ENCODE measurements around the gene ZNF205. TPM values are rescaled to one million over a fixed set of nuclear protein-coding genes. Genes with fewer than 3 reads are reported as not detected.
"Not testable (repeated sequence)": the region's sequence is repeated elsewhere in the genome, so short reads cannot be mapped to it uniquely, and the experiment has no call there.

ZNF205 gene
- total and polyA plus RNA-seq, 2 of the 13 experiments (the other 11 are each of a cell fraction or from before 2014, with no cell fraction given), result 5.8 to 10.2 TPM

DNA sequence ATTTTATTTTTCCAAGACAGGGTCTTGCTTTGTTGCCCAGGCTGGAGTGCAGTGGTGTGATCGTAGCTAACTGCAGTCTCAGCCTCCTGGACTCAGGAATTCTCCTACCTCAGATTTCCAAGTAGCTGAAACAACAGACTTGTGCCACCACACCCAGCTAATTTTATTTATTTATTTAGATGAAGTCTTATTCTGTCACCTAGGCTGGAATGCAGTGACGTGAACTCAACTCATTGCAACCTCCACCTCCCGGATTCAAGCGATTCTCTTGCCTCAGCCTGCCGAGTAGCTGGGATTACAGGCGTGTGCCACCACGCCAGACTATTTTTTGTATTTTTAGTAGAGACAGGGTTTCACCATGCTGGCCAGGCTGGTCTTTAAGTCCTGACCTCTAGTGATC lies 56.3 kb downstream of the ZNF205 start:
- H2AFZ ChIP-seq (ENCODE audit: low read length); DNase-seq (ENCODE audit: low spot score); H3K4me2 ChIP-seq (ENCODE audit: low read depth, low read length); H3K4me3 ChIP-seq (replicated peaks in 1 of 3; ENCODE audit: insufficient read depth in 1 of 3, low read depth in 2 of 3, low read length in 3 of 3); BruUV-seq (replicated peaks); ATAC-seq; H3K27ac ChIP-seq (ENCODE audit: extremely low read length, insufficient read depth, low read length); H3K9me3 ChIP-seq (ENCODE audit: low read length); in situ Hi-C loops (cut with HindIII; ENCODE audit: extremely low pct_ligation_motif_present, low pct_unique_long_range_greater_than_20kb); FAIRE-seq; H4K20me1 ChIP-seq (ENCODE audit: insufficient read depth, low read length); H3K36me3 ChIP-seq (replicated peaks in 1 of 2; ENCODE audit: control insufficient read depth in 1 of 2, insufficient read depth in 2 of 2, low read length in 2 of 2); H3K79me2 ChIP-seq (ENCODE audit: insufficient read depth, low read length); intact Hi-C loops (cut with micrococcal nuclease; ENCODE audit: unreplicated experiment); CTCF ChIA-PET (ENCODE audit: low intra/inter-chr PET ratio, low total read pairs); H3K9ac ChIP-seq (ENCODE audit: insufficient read depth, low read depth, low read length): not testable (repeated sequence)
- Histone ChIP-seq H3K4me1 (ENCODE audit: insufficient read depth, low read length) (peaks cover 59% of the 10 kb centered on the region), H3K27me3 (ENCODE audit: control insufficient read depth in 1 of 2, insufficient read depth in 2 of 2, low read length in 2 of 2) (peaks cover 0 to 12% of the 10 kb centered on the region in 2 experiments; a peak in 1 of 5 replicates)
- 0 out of 2 replicates have a peak, but pooled peaks have one; percentile 8 for TF ChIP-seq ZNF121 (CRISPR knock-in tag; IDR thresholded peaks at IDR 0.05)
- WGBS (ENCODE audit: low lambda C conversion rate), result 17% methylated on average over 7 of the region's 7 CpGs
- POLR2A ChIA-PET, result interaction anchor here (1.3 kb wide), 1 partner anchor 18 kb away, joined by 5 read pairs; no protein-coding TSS in a partner anchor

Small RNA genes within 50 kb of the gene (small RNA-seq; reads per million reads assigned to genes)
- 0 to 9.7 (median 0.20) reads per million in 3 experiments for gene RNU1-22P (ENCODE audit: insufficient read depth in 2 of 3, insufficient read length in 3 of 3, low read depth in 2 of 3, low replicate concordance in 1 of 3)

Other genes with a start within 250 kb of the ZNF205 start
- 19.8 and 20.2 TPM in 2 replicates for gene FLYWCH2, start 229.4 kb upstream of the ZNF205 start, total RNA-seq (2016; rRNA removed; fragmentation: Illumina TruSeq; extraction: Trizol)
- gene FLYWCH2, start 229.4 kb upstream of the ZNF205 start, polyA plus RNA-seq (2011; rRNA removed), result 16.9 and 17.3 TPM in 2 replicates
- 9.9 and 12.4 TPM in 2 replicates for gene FLYWCH1, start 200.7 kb upstream of the ZNF205 start, total RNA-seq (2016; rRNA removed; fragmentation: Illumina TruSeq; extraction: Trizol)
- gene FLYWCH1, start 200.7 kb upstream of the ZNF205 start, polyA plus RNA-seq (2011; rRNA removed), result 7.3 and 11.3 TPM in 2 replicates
- 0.51 and 1.2 TPM in 2 replicates for gene KREMEN2, start 148.3 kb upstream of the ZNF205 start, total RNA-seq (2016; rRNA removed; fragmentation: Illumina TruSeq; extraction: Trizol)
- gene KREMEN2, start 148.3 kb upstream of the ZNF205 start, polyA plus RNA-seq (2011; rRNA removed), result 0.48 and 1.0 TPM in 2 replicates
- gene PAQR4, start 143.2 kb upstream of the ZNF205 start, total RNA-seq (2016; rRNA removed; fragmentation: Illumina TruSeq; extraction: Trizol), result 15.6 and 24.8 TPM in 2 replicates
- gene PAQR4, start 143.2 kb upstream of the ZNF205 start, polyA plus RNA-seq (2011; rRNA removed), result 15.9 and 17.4 TPM in 2 replicates
- gene PKMYT1, start 132.1 kb upstream of the ZNF205 start, total RNA-seq (2016; rRNA removed; fragmentation: Illumina TruSeq; extraction: Trizol), result 8.4 and 27.8 TPM in 2 replicates
- gene PKMYT1, start 132.1 kb upstream of the ZNF205 start, polyA plus RNA-seq (2011; rRNA removed), result 6.6 and 7.0 TPM in 2 replicates
- gene CLDN9, start 99.7 kb upstream of the ZNF205 start, total RNA-seq (2016; rRNA removed; fragmentation: Illumina TruSeq; extraction: Trizol), result 0.08 and 0.15 TPM in 2 replicates
- gene CLDN9, start 99.7 kb upstream of the ZNF205 start, polyA plus RNA-seq (2011; rRNA removed), result 0.26 and 0.48 TPM in 2 replicates
- gene CLDN6, start 94.4 kb upstream of the ZNF205 start, total RNA-seq (2016; rRNA removed; fragmentation: Illumina TruSeq; extraction: Trizol), result 2.7 and 7.6 TPM in 2 replicates
- 5.9 and 10.1 TPM in 2 replicates for gene CLDN6, start 94.4 kb upstream of the ZNF205 start, polyA plus RNA-seq (2011; rRNA removed)
- gene TNFRSF12A, start 92.2 kb upstream of the ZNF205 start, total RNA-seq (2016; rRNA removed; fragmentation: Illumina TruSeq; extraction: Trizol), result 36.5 and 66.0 TPM in 2 replicates
- gene TNFRSF12A, start 92.2 kb upstream of the ZNF205 start, polyA plus RNA-seq (2011; rRNA removed), result 61.9 and 118 TPM in 2 replicates
- 8.3 and 16.1 TPM in 2 replicates for gene HCFC1R1, start 88.6 kb upstream of the ZNF205 start, total RNA-seq (2016; rRNA removed; fragmentation: Illumina TruSeq; extraction: Trizol)
- gene HCFC1R1, start 88.6 kb upstream of the ZNF205 start, polyA plus RNA-seq (2011; rRNA removed), result 13.8 and 18.3 TPM in 2 replicates
- 37.0 TPM in 2 replicates for gene THOC6, start 88.6 kb upstream of the ZNF205 start, total RNA-seq (2016; rRNA removed; fragmentation: Illumina TruSeq; extraction: Trizol)
- 32.1 and 33.5 TPM in 2 replicates for gene THOC6, start 88.6 kb upstream of the ZNF205 start, polyA plus RNA-seq (2011; rRNA removed)
- not detected in 2 replicates for gene BICDL2, start 75.6 kb upstream of the ZNF205 start, total RNA-seq (2016; rRNA removed; fragmentation: Illumina TruSeq; extraction: Trizol)
- 0.12 and 0.18 TPM in 2 replicates for gene BICDL2, start 75.6 kb upstream of the ZNF205 start, polyA plus RNA-seq (2011; rRNA removed)
- gene MMP25, start 66.0 kb upstream of the ZNF205 start, total RNA-seq (2016; rRNA removed; fragmentation: Illumina TruSeq; extraction: Trizol), result 0.04 TPM in 1 of 2 replicates, not detected in the other
- gene MMP25, start 66.0 kb upstream of the ZNF205 start, polyA plus RNA-seq (2011; rRNA removed), result 0.07 and 0.08 TPM in 2 replicates
- gene IL32, start 46.9 kb upstream of the ZNF205 start, total RNA-seq (2016; rRNA removed; fragmentation: Illumina TruSeq; extraction: Trizol), result 115 and 127 TPM in 2 replicates
- 165 and 258 TPM in 2 replicates for gene IL32, start 46.9 kb upstream of the ZNF205 start, polyA plus RNA-seq (2011; rRNA removed)
- not detected in 2 replicates for gene ZSCAN10, start 13.3 kb upstream of the ZNF205 start, total RNA-seq (2016; rRNA removed; fragmentation: Illumina TruSeq; extraction: Trizol)
- gene ZSCAN10, start 13.3 kb upstream of the ZNF205 start, polyA plus RNA-seq (2011; rRNA removed), result not detected in 2 replicates
- 0.97 and 1.2 TPM in 2 replicates for gene ZNF213, start 22.4 kb downstream of the ZNF205 start, total RNA-seq (2016; rRNA removed; fragmentation: Illumina TruSeq; extraction: Trizol)
- 0.59 and 0.77 TPM in 2 replicates for gene ZNF213, start 22.4 kb downstream of the ZNF205 start, polyA plus RNA-seq (2011; rRNA removed)
- not detected in 2 replicates for gene OR1F1, start 75.6 kb downstream of the ZNF205 start, total RNA-seq (2016; rRNA removed; fragmentation: Illumina TruSeq; extraction: Trizol)
- gene OR1F1, start 75.6 kb downstream of the ZNF205 start, polyA plus RNA-seq (2011; rRNA removed), result 0.90 and 0.97 TPM in 2 replicates
- 16.5 and 18.0 TPM in 2 replicates for gene ZNF200, start 122.6 kb downstream of the ZNF205 start, total RNA-seq (2016; rRNA removed; fragmentation: Illumina TruSeq; extraction: Trizol)
- gene ZNF200, start 122.6 kb downstream of the ZNF205 start, polyA plus RNA-seq (2011; rRNA removed), result 3.5 and 4.0 TPM in 2 replicates
- 0.11 TPM in 1 of 2 replicates, not detected in the other for gene MEFV, start 144.0 kb downstream of the ZNF205 start, total RNA-seq (2016; rRNA removed; fragmentation: Illumina TruSeq; extraction: Trizol)
- 0.07 and 0.22 TPM in 2 replicates for gene MEFV, start 144.0 kb downstream of the ZNF205 start, polyA plus RNA-seq (2011; rRNA removed)
- 40.3 and 41.2 TPM in 2 replicates for gene ZNF263, start 170.9 kb downstream of the ZNF205 start, total RNA-seq (2016; rRNA removed; fragmentation: Illumina TruSeq; extraction: Trizol)
- gene ZNF263, start 170.9 kb downstream of the ZNF205 start, polyA plus RNA-seq (2011; rRNA removed), result 10.2 and 14.7 TPM in 2 replicates
- not detected in 2 replicates for gene TIGD7, start 192.8 kb downstream of the ZNF205 start, total RNA-seq (2016; rRNA removed; fragmentation: Illumina TruSeq; extraction: Trizol)
- gene TIGD7, start 192.8 kb downstream of the ZNF205 start, polyA plus RNA-seq (2011; rRNA removed), result not detected in 2 replicates
- 1.3 and 2.1 TPM in 2 replicates for gene ZNF75A, start 192.9 kb downstream of the ZNF205 start, total RNA-seq (2016; rRNA removed; fragmentation: Illumina TruSeq; extraction: Trizol)
- 1.4 and 2.0 TPM in 2 replicates for gene ZNF75A, start 192.9 kb downstream of the ZNF205 start, polyA plus RNA-seq (2011; rRNA removed)
- not detected in 2 replicates for gene OR2C1, start 243.3 kb downstream of the ZNF205 start, total RNA-seq (2016; rRNA removed; fragmentation: Illumina TruSeq; extraction: Trizol)
- gene OR2C1, start 243.3 kb downstream of the ZNF205 start, polyA plus RNA-seq (2011; rRNA removed), result not detected in 2 replicates

Data from HepG2 (cell line).